Measurements from ENCODE around the gene NAV2.

Gene NAV2

DNA sequence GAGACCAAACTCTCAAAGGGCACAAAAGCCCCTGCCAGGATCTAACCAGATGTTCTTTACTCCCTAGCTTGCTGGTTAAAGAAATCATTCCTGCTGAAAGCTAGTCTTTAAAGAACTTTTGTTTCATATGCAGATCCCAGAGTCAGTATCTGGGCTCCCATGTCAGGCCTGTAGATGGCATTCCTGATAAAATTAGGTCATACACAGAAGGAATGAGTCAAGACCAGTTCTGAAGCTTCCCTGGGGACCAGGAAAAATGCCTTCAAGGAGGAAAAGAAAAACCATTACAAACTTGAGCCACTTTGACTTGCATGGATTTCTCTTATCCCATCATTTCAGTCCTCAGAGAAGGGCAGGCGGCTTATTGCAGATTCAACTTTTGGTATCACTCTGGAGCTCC is 441.7 kb downstream of the NAV2 start:
- DNase-seq = no peak

DNA sequence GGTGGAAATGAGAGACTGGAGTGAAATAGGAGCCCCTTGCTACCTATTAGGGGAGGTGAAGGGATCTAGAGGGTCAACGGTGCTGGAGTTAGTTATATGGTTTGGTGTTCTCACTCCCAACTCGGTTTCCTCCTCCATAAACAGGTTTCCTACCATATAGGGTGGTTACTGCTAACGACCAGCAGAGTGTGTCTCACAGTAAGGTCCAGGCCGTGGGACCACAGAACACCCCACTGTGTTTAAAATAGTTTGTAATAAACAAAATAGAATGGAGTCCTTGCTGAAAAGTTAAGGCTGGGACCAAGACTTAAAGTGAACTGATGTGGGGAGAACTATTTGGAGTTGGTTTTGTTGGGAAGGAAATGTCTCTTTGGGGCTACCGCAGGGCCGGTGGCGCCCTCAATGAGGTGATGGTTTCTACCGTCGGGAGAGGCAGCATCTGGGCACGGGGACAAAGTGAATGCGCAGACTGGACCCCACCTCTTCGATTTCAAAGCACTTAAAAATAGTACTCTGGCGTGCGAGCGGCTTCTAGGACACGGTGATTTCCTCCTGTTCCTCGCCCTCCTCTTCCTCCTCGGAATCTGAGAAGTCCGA is 443.1 kb downstream of the NAV2 start:
- DNase-seq = no peak

GRCh38 chr11:20156280-20156875 is 443.7 kb downstream of the NAV2 start:
- DNase-seq = no peak

- DNase-seq = no peak
These were observed 444.4 kb downstream of the NAV2 start for GRCh38 chr11:20156876-20157613.

DNA sequence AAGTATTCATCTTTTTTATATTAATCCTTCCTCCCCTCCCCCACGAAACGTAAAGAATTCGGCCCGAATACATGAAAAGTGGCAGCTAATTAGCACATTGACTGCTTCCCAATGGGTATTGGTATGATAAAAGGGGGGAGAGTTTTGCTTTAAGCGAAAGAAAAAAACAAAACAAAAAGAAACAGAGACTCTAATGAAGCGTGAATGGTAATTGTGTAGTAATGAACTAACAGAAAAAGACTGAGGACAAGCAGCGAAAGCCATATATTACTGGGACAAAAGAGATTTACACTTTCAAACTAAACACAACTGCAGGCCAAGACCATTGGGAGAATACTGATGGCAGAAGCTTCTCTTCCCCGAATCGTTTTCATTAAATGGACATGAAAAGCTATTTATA is 445.1 kb downstream of the NAV2 start:
- DNase-seq = no peak

GRCh38 chr11:20158597-20159257 is 446.1 kb downstream of the NAV2 start:
- no peak for DNase-seq

DNA sequence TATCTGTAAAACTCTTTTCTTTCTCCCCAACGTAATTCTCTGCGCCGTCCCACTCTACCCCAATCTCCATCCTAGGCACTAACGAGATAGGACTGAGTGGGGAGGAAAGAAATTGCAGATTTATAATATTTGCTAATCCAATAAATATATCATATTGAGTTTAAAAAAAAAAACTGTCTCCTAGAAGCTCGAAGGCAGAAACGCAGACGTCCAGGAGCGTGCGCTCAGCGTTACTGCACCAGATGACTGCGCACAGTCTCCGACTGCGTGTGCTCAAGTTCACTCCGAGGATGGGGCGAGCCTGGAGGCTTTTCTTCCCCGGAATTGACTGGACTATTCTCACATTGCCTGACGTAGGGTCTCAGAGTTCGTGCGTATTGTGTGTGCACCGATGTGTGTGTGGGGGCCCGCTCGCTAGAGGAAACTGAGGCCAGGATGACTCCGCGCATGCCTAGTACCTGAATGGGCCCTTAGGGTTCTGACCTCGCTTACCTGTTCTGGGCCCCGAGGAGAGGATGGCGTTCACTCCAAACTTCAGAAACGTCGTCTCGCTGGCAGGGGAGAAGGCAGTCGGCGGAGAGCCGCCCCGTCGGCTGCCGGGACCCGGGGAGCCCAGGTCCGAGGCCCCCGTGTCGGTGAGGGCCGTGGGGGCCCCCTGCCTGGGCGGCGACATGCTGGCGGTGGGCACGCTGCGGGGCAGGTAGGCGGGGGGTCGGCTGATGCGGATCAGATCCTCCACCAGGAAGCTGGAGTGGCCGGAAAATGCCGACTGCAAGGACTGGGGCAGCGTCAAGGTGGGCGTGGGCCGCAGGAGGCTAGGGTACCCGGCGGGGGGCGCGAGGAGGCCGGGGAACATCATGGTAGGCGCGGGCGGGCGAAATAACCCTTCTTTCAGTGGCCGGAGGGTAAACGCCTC is 447.1 kb downstream of the NAV2 start:
- no peak for DNase-seq

DNA sequence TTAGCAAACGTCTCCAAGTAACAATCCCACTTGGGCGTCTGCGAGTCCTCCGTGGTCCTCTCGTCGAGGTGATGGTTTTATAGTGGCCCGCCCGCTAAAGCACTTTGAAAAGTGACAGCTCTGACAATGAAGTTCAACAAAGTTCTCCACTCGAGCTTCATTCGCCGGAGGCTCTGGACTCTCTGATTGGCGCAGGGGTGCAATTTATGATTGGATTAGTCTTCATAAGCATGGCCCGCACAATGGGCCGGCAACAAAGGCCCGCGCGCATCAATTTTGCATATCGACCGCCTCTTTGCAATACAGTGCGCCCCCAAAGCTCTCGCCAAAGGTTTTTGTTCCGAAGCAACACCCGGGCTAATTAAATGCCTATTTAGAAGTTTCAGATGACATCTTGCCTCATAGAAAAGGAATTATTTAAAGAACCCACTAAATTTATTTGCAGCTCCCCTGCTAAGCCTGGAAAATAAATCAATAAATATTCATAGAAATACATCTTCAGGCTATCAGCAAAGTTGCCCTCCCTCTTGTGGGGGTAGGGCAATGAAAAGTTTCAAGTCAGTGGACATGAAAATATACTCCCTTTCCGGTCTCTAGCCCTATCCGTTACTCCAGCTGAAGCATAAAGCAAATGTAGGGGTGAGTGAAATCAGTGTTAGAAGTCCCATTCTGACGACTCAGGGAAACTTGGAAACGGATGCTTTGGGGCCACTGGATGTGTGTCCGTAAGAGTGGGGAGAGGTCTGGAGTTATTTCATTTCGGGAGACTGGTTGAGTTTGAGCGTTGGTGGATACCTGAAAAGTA is 448.0 kb downstream of the NAV2 start, which contains the start of gene DBX1:
DBX1 (minus strand) TSS at position 51 of the 805 bp plus-strand sequence. CDS start 151 bp downstream, outside the sequence.
- DNase-seq = no peak

GRCh38 chr11:20161230-20161918 is 448.7 kb downstream of the NAV2 start:
- no peak for DNase-seq

DNA sequence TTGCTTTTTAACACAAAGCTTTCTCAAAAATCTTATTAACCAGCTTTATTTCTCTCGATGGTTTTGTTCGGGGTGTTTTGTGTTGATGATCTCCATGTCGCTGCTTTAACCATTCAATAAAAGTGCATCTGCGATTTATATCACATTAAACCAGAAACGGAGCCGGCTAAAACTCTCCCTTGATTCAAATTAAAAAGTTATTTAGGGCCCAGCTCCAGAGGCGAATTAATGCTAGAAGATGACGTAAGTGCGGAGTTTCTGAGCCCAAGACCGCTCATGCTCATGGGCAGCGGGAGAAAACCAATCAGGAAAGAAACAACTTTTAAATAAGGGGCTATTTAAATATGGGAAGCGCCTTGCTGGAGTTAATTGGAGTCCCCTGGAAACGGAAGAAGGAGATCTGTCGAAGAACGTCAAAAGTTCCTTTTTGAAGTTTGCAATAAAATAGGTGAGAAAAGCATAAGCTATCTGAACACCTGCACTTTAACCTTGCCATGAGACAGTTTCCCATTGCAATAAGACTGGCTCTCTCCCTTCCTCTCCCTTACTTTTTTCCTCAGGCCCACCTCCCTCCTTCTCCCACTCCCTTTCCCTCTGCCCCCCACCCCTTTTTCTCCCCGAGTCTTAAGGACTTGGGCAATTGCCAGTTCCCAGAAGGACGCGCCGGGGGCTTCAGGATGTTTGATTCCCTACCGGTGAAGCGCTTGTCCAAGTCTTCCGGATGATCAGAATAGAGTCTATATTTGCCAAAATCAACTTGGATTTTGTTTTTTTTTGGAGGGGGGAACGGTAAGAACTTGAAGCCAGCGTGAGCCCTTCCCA is 449.5 kb downstream of the NAV2 start:
- DNase-seq = no peak

DNA sequence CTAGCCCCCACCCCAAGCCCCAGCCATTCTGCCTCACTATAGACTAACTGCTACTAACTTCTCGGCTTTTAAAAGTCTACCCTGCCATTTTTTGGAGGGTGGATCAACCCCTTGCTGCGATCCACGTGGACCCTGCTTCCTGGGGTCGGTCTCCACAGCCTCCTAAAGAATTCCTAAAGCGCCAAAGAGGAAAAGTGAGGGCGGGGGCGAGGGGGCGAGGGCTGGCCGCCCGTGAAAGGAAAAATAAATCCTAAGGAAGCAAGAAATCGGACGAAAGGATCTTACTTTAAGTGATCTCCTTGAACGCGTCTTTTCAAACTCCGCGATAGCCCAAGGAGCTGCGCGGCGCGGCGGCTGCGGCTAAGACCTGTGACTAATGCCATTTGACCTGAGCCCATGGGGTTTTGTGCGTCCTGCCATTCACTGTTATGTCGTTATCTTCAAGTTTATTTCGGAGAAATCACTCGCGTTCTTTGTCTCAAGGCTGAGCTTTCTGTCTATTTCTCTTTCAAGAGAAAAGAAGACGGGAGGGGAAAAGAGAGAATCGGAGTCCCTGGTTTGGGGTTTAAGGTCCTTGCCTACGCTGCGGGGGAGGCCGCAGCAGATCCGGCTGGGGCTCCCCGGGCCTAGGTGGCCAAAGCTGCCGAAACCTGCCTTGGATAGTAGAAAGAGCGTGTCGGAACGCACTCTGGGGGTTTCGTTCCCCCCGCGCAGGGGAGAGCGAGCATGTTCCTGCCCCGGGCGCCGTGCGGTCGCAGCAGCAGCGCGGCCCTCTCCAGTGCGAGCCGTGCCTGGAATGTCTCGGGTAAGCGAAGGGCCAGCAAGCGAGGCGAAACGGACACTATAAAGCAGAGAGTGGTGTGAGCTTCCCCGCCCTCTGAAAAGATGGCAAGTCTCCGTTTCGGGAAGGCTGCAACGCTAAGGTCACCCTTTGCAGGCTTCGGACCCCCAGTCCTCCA is 450.5 kb downstream of the NAV2 start:
- DNase-seq = no peak

DNA sequence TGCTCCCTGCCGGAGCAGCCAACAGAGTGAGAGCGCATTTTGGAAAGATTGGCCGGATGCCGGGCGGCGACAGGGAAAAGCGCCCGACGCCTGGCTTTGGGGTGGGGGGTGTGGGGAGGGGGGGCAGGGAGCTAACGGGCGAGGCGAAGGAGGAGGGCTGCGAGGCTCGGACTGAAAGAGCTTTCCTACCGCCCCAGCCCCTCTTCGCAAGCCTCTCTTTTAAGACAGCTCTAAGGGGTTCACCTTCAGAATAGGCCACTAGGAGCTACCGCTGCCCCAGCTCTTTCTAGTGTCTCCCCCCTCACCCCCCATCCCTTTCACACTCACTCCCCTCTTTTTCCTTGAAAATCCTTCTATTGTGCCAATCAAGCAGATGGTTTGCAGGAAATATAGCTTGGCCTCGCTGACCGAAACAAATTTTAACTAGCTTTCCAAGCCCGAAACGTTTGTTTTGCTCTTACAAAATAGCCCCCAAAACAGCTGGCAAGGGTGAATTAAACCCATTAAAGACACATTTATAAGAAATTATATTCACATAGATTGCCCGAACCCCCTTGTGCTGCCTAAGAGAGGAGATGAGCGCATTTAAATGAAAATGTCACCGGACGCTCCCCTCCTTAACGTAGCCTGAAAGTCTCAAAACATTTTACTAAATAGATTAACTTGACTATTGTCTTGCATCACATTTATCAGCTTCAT is 451.3 kb downstream of the NAV2 start:
- no peak for DNase-seq

Measured in AML-193 (cell line).